Myocyte (in vitro differentiated cells): ENCODE results near the gene ERVK3-1. TPM values are rescaled to one million over a fixed set of nuclear protein-coding genes. Genes with fewer than 3 reads are reported as not detected.

ENCODE experiments used
- DNase-seq: peaks from one replicate; pipeline ENCODE4 v3.0.0-alpha.2; 2012; ENCODE audit warnings: low read depth
- microRNA-seq: library from miRNA; unstranded; fragments of <30 nt; microRNA quantifications from one replicate; pipeline ENCODE4, GENCODE V29; 2016
- total RNA-seq: library from RNA; depleted of rRNA; stranded (reverse); fragments of >200 nt; gene quantifications from 2 replicates; pipeline ENCODE4 v1.2.3, GENCODE V29; 2014

ERVK3-1 gene
- total RNA-seq, 1 donor from 2014 or later: 33.9 TPM

- no peak for DNase-seq
Observed at GRCh38 chr19:58357481-58358145, 52.4 kb downstream of the ERVK3-1 start.

- DNase-seq: peak; percentile 59
Observed at GRCh38 chr19:58361900-58362271, 56.7 kb downstream of the ERVK3-1 start.

- peak; percentile 96 for DNase-seq
Observed at GRCh38 chr19:58362272-58362994, 57.3 kb downstream of the ERVK3-1 start, which contains the start of gene ZNF497. Gene ZNF497 (minus strand): TSS chr19:58362751. CDS start chr19:58357635, 5,116 bp downstream.

GRCh38 chr19:58364146-58364545 lies 59.0 kb downstream of the ERVK3-1 start:
- DNase-seq: no peak

Small RNAs within 50 kb of the gene (microRNA-seq; reads per million reads assigned to microRNA genes)
- gene MIR6806: not detected

Other genes with a start within 250 kb of the ERVK3-1 start
- 0.51 and 0.62 TPM in 2 replicates for gene ZNF135, start 246.1 kb upstream of the ERVK3-1 start, total RNA-seq
- gene ZSCAN18, start 207.1 kb upstream of the ERVK3-1 start, total RNA-seq: 85.6 and 96.7 TPM in 2 replicates
- gene ZNF329, start 154.6 kb upstream of the ERVK3-1 start, total RNA-seq: 11.2 and 13.2 TPM in 2 replicates
- gene ZNF274, start 122.3 kb upstream of the ERVK3-1 start, total RNA-seq: 13.8 and 15.2 TPM in 2 replicates
- 30.2 and 39.2 TPM in 2 replicates for gene ZNF544, start 76.5 kb upstream of the ERVK3-1 start, total RNA-seq
- 7.6 and 8.0 TPM in 2 replicates for gene ZNF8, start 26.4 kb upstream of the ERVK3-1 start, total RNA-seq
- 2.8 and 3.5 TPM in 2 replicates for gene ZSCAN22, start 21.6 kb downstream of the ERVK3-1 start, total RNA-seq
- gene A1BG, start 48.1 kb downstream of the ERVK3-1 start, total RNA-seq: 31.5 and 49.6 TPM in 2 replicates
- gene ZNF497, start 57.4 kb downstream of the ERVK3-1 start, total RNA-seq: 1.5 and 1.7 TPM in 2 replicates
- 5.5 and 5.8 TPM in 2 replicates for gene ZNF837, start 75.7 kb downstream of the ERVK3-1 start, total RNA-seq
- 1,152 and 1,471 TPM in 2 replicates for gene RPS5, start 81.9 kb downstream of the ERVK3-1 start, total RNA-seq
- not detected in 2 replicates for gene RNF225, start 90.3 kb downstream of the ERVK3-1 start, total RNA-seq
- gene ZNF584, start 103.3 kb downstream of the ERVK3-1 start, total RNA-seq: 12.7 and 19.4 TPM in 2 replicates
- 6.1 and 6.9 TPM in 2 replicates for gene ZNF132, start 134.8 kb downstream of the ERVK3-1 start, total RNA-seq
- 6.8 and 8.3 TPM in 2 replicates for gene ZNF324B, start 146.2 kb downstream of the ERVK3-1 start, total RNA-seq
- gene ZNF324, start 161.7 kb downstream of the ERVK3-1 start, total RNA-seq: 15.0 and 15.3 TPM in 2 replicates
- 12.6 and 14.1 TPM in 2 replicates for gene ZNF446, start 171.0 kb downstream of the ERVK3-1 start, total RNA-seq
- gene SLC27A5, start 206.6 kb downstream of the ERVK3-1 start, total RNA-seq: 2.9 and 4.5 TPM in 2 replicates
- 7.2 and 10.9 TPM in 2 replicates for gene ZBTB45, start 214.4 kb downstream of the ERVK3-1 start, total RNA-seq
- 238 and 268 TPM in 2 replicates for gene TRIM28, start 238.7 kb downstream of the ERVK3-1 start, total RNA-seq
- 120 and 132 TPM in 2 replicates for gene CHMP2A, start 249.7 kb downstream of the ERVK3-1 start, total RNA-seq